Aorta (tissue), 5 donors: Measurements from ENCODE around the gene PRR35. TPM values are rescaled to one million over a fixed set of nuclear protein-coding genes. Genes with fewer than 3 reads are reported as not detected.

Experiments
- ATAC-seq: fragments of 200-7000 bp; cut with Tn5 transposase; one replicate; pipeline ENCODE4 v1.9.1; 2022; ENCODE audit warnings: moderate library complexity; ENCODE audit not compliant: low FRiP score
- DNase-seq, 2 donors: peaks; one replicate each; pipeline ENCODE4 v3.0.0-alpha.2; 2020
- H3K27ac ChIP-seq, 2 donors: one replicate each; pipeline ENCODE4 v1.5.1; 2013; ENCODE audit warnings: low read length in 2 of 2, mild to moderate bottlenecking in 2 of 2, moderate library complexity in 2 of 2, control low read depth in 1 of 2, inconsistent platforms in 1 of 2, low read depth in 1 of 2
- H3K27me3 ChIP-seq, 2 donors: one replicate each; pipeline ENCODE4 v1.6.1; 2013; ENCODE audit warnings: control low read depth in 1 of 2, low read length in 1 of 2, mild to moderate bottlenecking in 1 of 2, moderate library complexity in 1 of 2; ENCODE audit not compliant: insufficient read depth in 2 of 2, control insufficient read depth in 1 of 2
- H3K36me3 ChIP-seq, 2 donors: one replicate each; pipeline ENCODE4 v1.6.1; 2013; ENCODE audit warnings: control low read depth in 1 of 2, low read length in 1 of 2, mild to moderate bottlenecking in 1 of 2; ENCODE audit not compliant: insufficient read depth in 2 of 2, control insufficient read depth in 1 of 2
- H3K4me1 ChIP-seq, 2 donors: one replicate each; pipeline ENCODE4 v1.6.1; 2013; ENCODE audit warnings: low read length in 2 of 2, control low read depth in 1 of 2, mild to moderate bottlenecking in 1 of 2, moderate library complexity in 1 of 2; ENCODE audit not compliant: insufficient read depth in 2 of 2, control insufficient read depth in 1 of 2
- H3K4me3 ChIP-seq, 2 donors: one replicate each; pipeline ENCODE4 v1.5.1; 2013; ENCODE audit warnings: low read length in 2 of 2, control low read depth in 1 of 2, mild to moderate bottlenecking in 1 of 2
- H3K9me3 ChIP-seq: one replicate; pipeline ENCODE4 v1.6.1; 2013; ENCODE audit warnings: mild to moderate bottlenecking, low read length; ENCODE audit not compliant: control insufficient read depth
- WGBS, 2 donors: extraction: QIAGEN DNeasy Blood & Tissue Kit; methylation state at CpG; one replicate each; pipeline ENCODE4 v1.1.7; 2013; 5-methylcytosine and 5-hydroxymethylcytosine counted together
- intact Hi-C, 2 donors: fragments of 100-400 bp; cut with DNase I; formaldehyde crosslinking; loops; one replicate each; pipeline versions ENCODE4 v1.14.2 to v1.15.0; 2022
- polyA plus RNA-seq, 2 donors: library from polyadenylated mRNA; stranded (reverse); fragments of 200-250 nt; gene quantifications; one replicate each; pipeline ENCODE4 v1.2.3, GENCODE V29; 2013
- total RNA-seq, 2 donors: library from RNA; stranded (reverse); fragmentation: NEBNext Ultra II Directional; extraction: Animal tissue kit (Norgen Biotek cat#: 25700); gene quantifications; one replicate each; pipeline ENCODE4 v1.2.1, GENCODE V29; 2021
- donor health status: healthy with polysubstance abuse.
- donor health status: Bipolar disorder and iron deficiency.
- donor health status: DM: no; HTN: no; CAD: no.
- donor health status: DM: no; HTN: no; CAD: no.
- donor health status: DM: yes; HTN: yes; CAD: no.

Gene PRR35
- total and polyA plus RNA-seq, 4 donors: 0.05 TPM; not detected in 3

GRCh38 chr16:580946-581498 lies 20.8 kb downstream of the PRR35 start:
- 96 to 97% methylated on average over 19 of the region's 19 CpGs for WGBS, 2 donors
- Histone ChIP-seq H3K9me3 (no peaks in the 10 kb centered on the region), H3K27ac (no peak overlapping the region), H3K4me3 (no peak overlapping the region), H3K4me1 (no peaks in the 10 kb centered on the region), H3K27me3 (no peaks in the 10 kb centered on the region), H3K36me3 (no peaks in the 10 kb centered on the region)
- no peak for ATAC-seq
- no peak for DNase-seq
- intact Hi-C loops: no loop called here

GRCh38 chr16:582218-582613 lies 22.0 kb downstream of the PRR35 start:
- Histone ChIP-seq H3K4me1 (no peaks in the 10 kb centered on the region), H3K4me3 (no peak overlapping the region), H3K36me3 (no peaks in the 10 kb centered on the region), H3K9me3 (no peaks in the 10 kb centered on the region), H3K27me3 (no peaks in the 10 kb centered on the region), H3K27ac (no peak overlapping the region)
- whole genome bisulfite sequencing, 2 donors: 81 to 90% methylated on average over 18 of the region's 18 CpGs
- no peak for ATAC-seq
- no peak for DNase-seq
- intact Hi-C loops: no loop called here

GRCh38 chr16:582614-583331 lies 22.6 kb downstream of the PRR35 start:
- H3K27ac ChIP-seq: no peak overlapping the region
- H3K4me1 ChIP-seq: no peaks in the 10 kb centered on the region
- no peak for DNase-seq
- ATAC-seq: no peak
- no peaks in the 10 kb centered on the region for H3K27me3 ChIP-seq
- 76 to 78% methylated on average over 20 to 21 of the region's 21 CpGs for WGBS, 2 donors
- H3K4me3 ChIP-seq: no peak overlapping the region
- intact Hi-C loops: no loop called here
- no peaks in the 10 kb centered on the region for H3K9me3 ChIP-seq
- no peaks in the 10 kb centered on the region for H3K36me3 ChIP-seq

- WGBS, 2 donors: 67 to 71% methylated on average over 16 of the region's 16 CpGs
- no peak for ATAC-seq
- Histone ChIP-seq H3K9me3 (no peaks in the 10 kb centered on the region), H3K4me1 (no peaks in the 10 kb centered on the region), H3K27me3 (no peaks in the 10 kb centered on the region), H3K4me3 (no peak overlapping the region), H3K27ac (no peak overlapping the region), H3K36me3 (no peaks in the 10 kb centered on the region)
- no peak for DNase-seq
- intact Hi-C loops: no loop called here
Measured at GRCh38 chr16:583470-583814, 23.2 kb downstream of the PRR35 start.

GRCh38 chr16:583815-584591 lies 23.8 kb downstream of the PRR35 start:
- WGBS, 2 donors: 59% methylated on average over 34 to 38 of the region's 38 CpGs
- DNase-seq: no peak
- no peaks in the 10 kb centered on the region for H3K4me1 ChIP-seq
- H3K36me3 ChIP-seq: no peaks in the 10 kb centered on the region
- H3K4me3 ChIP-seq: no peak overlapping the region
- H3K27me3 ChIP-seq: no peaks in the 10 kb centered on the region
- no peak overlapping the region for H3K27ac ChIP-seq
- ATAC-seq: no peak
- intact Hi-C loops: no loop called here
- H3K9me3 ChIP-seq: no peaks in the 10 kb centered on the region

GRCh38 chr16:585351-585750 lies 25.2 kb downstream of the PRR35 start:
- H3K27me3 ChIP-seq: no peaks in the 10 kb centered on the region
- no peaks in the 10 kb centered on the region for H3K9me3 ChIP-seq
- 14 to 19% methylated on average over 10 of the region's 10 CpGs for WGBS, 2 donors
- no peaks in the 10 kb centered on the region for H3K36me3 ChIP-seq
- DNase-seq (no peak), ATAC-seq (no peak)
- no peak overlapping the region for H3K4me3 ChIP-seq
- H3K4me1 ChIP-seq: no peaks in the 10 kb centered on the region
- H3K27ac ChIP-seq: no peak overlapping the region
- intact Hi-C loops: loop anchor here in 1 of 2 donors (5.0 kb wide), 1 partner anchor 52 kb away; the partner anchor contains the start of gene METTL26

- ATAC-seq (no peak), DNase-seq (no peak)
- no peaks in the 10 kb centered on the region for H3K36me3 ChIP-seq
- intact Hi-C loops: loop anchor here in 1 of 2 donors (5.0 kb wide), 1 partner anchor 51 kb away; the partner anchor contains the start of gene METTL26
- no peaks in the 10 kb centered on the region for H3K9me3 ChIP-seq
- 21 to 22% methylated on average over 16 of the region's 16 CpGs for WGBS, 2 donors
- no peak overlapping the region for H3K27ac ChIP-seq
- H3K27me3 ChIP-seq: no peaks in the 10 kb centered on the region
- no peaks in the 10 kb centered on the region for H3K4me1 ChIP-seq
- H3K4me3 ChIP-seq: no peak overlapping the region
Measured at GRCh38 chr16:586047-586644, 26.0 kb downstream of the PRR35 start.

- ATAC-seq (no peak), DNase-seq (no peak)
- Histone ChIP-seq H3K9me3 (no peaks in the 10 kb centered on the region), H3K4me1 (no peaks in the 10 kb centered on the region), H3K27me3 (no peaks in the 10 kb centered on the region), H3K27ac (no peak overlapping the region), H3K4me3 (no peak overlapping the region), H3K36me3 (no peaks in the 10 kb centered on the region)
- intact Hi-C loops: loop anchor here in 1 of 2 donors (5.0 kb wide), 1 partner anchor 50 kb away; the partner anchor contains the start of gene METTL26
- WGBS, 2 donors: 56 to 66% methylated on average over 14 of the region's 14 CpGs
Measured at GRCh38 chr16:586645-587590, 26.7 kb downstream of the PRR35 start.
